HL-60 (cell line): ENCODE results near the gene CACNA1C.

Source experiments
- DNase-seq, 2 experiments: peaks; one replicate each; pipeline ENCODE4 v3.0.0-alpha.2; 2010 to 2020; ENCODE audit warnings: low read depth in 1 of 2, low spot score in 1 of 2
- H3K27ac ChIP-seq: fragments of 250-450 bp; sonication (Bioruptor Pico); replicated peaks from 2 replicates; pipeline ENCODE4 v1.5.1; 2020; ENCODE audit warnings: mild to moderate bottlenecking, moderate library complexity
- H3K27me3 ChIP-seq: fragments of 250-450 bp; sonication (Bioruptor Pico); 2 replicates; pipeline ENCODE4 v1.5.1; 2021; ENCODE audit warnings: mild to moderate bottlenecking, moderate library complexity; ENCODE audit not compliant: insufficient read depth, poor library complexity, severe bottlenecking
- H3K4me3 ChIP-seq: replicated peaks from 2 replicates; pipeline ENCODE4 v1.5.1; 2011; ENCODE audit warnings: mild to moderate bottlenecking, control low read depth, low read length; ENCODE audit not compliant: insufficient read depth
- GABPA ChIP-seq: IDR thresholded peaks from 2 replicates; pipeline ENCODE4 v1.6.1; 2012; ENCODE audit warnings: low read depth
- POLR2AphosphoS5 ChIP-seq: IDR thresholded peaks from 2 replicates; pipeline ENCODE4 v1.6.1; 2012; ENCODE audit warnings: low read depth
- SPI1 ChIP-seq: IDR thresholded peaks from 2 replicates; pipeline ENCODE4 v1.6.1; 2012; ENCODE audit warnings: low read depth, mild to moderate bottlenecking, borderline replicate concordance
- long read RNA-seq: library from polyadenylated mRNA; unstranded; transcript quantifications from one replicate; pipeline ENCODE4 v2.0.0, GENCODE V29; 2020
- TF ChIP-seq, protein P1 (sequence below): IDR thresholded peaks from one replicate; pipeline ENCODE4 v1.5.1; 2011; ENCODE audit warnings: low read length, control low read depth, inconsistent platforms; ENCODE audit not compliant: insufficient read depth
- TF ChIP-seq, protein P2 (sequence below): IDR thresholded peaks from 2 replicates; pipeline ENCODE4 v1.6.1; 2012; ENCODE audit warnings: low read depth; ENCODE audit not compliant: insufficient replicate concordance

CACNA1C gene
- long read RNA-seq, partial matches to known transcripts = 0 of 10 reads
- long read RNA-seq, other reads (novel, unspliced or antisense) = 10 of 10 reads

DNA sequence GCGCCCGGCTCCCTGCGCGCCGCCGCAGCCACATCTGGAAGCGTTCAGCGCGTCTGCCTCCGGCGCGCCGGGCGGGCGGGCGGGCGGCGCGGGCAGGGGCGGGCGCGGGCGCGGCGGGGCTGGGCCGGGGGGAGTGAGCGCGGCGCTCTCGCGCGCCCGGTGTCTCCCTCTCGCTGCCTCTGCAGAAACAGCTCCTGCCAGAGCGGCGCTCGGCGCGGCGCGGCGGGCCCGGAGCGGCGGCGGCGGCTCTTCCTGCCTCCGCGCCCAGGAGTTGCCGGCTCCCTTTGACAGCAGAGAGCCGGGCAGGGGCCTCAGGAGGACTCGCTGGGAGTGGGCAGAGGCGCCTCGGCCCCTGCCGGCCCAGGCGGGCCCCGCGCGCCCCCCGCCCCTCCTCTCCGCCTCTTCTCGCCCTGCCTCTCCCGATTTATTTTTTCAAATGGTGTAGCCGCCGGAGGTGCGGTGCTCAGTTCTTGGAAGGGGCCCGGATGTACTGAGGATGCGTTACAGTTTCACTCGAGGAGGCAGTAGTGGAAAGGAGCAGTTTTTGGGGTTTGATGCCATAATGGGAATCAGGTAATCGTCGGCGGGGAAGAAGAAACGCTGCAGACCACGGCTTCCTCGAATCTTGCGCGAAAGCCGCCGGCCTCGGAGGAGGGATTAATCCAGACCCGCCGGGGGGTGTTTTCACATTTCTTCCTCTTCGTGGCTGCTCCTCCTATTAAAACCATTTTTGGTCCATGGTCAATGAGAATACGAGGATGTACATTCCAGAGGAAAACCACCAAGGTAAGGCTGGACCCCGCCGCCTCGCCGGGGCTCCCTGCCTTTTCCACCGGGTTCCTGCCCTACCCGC is at the start of gene CACNA1C:
CACNA1C (plus strand) TSS at position 162 of the 853 bp plus-strand sequence; CDS start at position 738, 576 bp downstream.
- peak within 1 kb of the TSS; percentile 23 for H3K4me3 ChIP-seq
- TF ChIP-seq POLR2AphosphoS5 (no peak), GABPA (no peak), SPI1 (no peak)
- TF ChIP-seq, protein P1, sequence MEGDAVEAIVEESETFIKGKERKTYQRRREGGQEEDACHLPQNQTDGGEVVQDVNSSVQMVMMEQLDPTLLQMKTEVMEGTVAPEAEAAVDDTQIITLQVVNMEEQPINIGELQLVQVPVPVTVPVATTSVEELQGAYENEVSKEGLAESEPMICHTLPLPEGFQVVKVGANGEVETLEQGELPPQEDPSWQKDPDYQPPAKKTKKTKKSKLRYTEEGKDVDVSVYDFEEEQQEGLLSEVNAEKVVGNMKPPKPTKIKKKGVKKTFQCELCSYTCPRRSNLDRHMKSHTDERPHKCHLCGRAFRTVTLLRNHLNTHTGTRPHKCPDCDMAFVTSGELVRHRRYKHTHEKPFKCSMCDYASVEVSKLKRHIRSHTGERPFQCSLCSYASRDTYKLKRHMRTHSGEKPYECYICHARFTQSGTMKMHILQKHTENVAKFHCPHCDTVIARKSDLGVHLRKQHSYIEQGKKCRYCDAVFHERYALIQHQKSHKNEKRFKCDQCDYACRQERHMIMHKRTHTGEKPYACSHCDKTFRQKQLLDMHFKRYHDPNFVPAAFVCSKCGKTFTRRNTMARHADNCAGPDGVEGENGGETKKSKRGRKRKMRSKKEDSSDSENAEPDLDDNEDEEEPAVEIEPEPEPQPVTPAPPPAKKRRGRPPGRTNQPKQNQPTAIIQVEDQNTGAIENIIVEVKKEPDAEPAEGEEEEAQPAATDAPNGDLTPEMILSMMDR = no peak
- TF ChIP-seq, protein P2, sequence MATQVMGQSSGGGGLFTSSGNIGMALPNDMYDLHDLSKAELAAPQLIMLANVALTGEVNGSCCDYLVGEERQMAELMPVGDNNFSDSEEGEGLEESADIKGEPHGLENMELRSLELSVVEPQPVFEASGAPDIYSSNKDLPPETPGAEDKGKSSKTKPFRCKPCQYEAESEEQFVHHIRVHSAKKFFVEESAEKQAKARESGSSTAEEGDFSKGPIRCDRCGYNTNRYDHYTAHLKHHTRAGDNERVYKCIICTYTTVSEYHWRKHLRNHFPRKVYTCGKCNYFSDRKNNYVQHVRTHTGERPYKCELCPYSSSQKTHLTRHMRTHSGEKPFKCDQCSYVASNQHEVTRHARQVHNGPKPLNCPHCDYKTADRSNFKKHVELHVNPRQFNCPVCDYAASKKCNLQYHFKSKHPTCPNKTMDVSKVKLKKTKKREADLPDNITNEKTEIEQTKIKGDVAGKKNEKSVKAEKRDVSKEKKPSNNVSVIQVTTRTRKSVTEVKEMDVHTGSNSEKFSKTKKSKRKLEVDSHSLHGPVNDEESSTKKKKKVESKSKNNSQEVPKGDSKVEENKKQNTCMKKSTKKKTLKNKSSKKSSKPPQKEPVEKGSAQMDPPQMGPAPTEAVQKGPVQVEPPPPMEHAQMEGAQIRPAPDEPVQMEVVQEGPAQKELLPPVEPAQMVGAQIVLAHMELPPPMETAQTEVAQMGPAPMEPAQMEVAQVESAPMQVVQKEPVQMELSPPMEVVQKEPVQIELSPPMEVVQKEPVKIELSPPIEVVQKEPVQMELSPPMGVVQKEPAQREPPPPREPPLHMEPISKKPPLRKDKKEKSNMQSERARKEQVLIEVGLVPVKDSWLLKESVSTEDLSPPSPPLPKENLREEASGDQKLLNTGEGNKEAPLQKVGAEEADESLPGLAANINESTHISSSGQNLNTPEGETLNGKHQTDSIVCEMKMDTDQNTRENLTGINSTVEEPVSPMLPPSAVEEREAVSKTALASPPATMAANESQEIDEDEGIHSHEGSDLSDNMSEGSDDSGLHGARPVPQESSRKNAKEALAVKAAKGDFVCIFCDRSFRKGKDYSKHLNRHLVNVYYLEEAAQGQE = no peak
- H3K27ac ChIP-seq = no peak within 1 kb of the TSS
- peak in 1 of 2 experiments; percentile 26 for DNase-seq
- peaks cover 44% of the 10 kb centered on the region for H3K27me3 ChIP-seq

DNA sequence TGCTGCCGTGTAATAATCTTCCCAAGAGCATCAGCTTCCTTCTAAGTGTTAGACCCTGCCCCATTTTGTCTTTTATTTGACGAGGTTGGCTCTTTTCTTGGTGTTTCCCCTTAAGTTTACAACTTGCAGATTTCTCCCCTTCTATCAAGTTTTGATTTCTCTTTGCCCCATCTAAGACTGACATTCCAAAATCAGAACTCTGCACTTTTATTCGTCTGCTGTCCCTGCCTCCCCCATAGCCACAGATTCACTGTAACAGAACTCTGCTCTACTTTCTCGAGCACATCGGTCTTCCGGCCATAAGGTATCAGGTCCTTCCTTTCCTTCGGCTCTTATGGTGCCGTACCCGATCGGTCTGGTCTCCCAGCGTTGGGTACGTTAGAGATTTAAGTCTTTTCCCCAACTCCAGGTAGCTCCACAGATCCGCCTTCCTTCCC is 49.1 kb upstream of the CACNA1C start:
- Histone ChIP-seq H3K27ac (peak overlapping the region; percentile 79), H3K27me3 (no peaks in the 10 kb centered on the region), H3K4me3 (peak overlapping the region; percentile 99)
- no peak for TF ChIP-seq SPI1
- TF ChIP-seq, protein P1 = no peak
- no peak for TF ChIP-seq GABPA
- TF ChIP-seq, protein P2 = no peak
- no peak for TF ChIP-seq POLR2AphosphoS5
- DNase-seq = no peak

DNA sequence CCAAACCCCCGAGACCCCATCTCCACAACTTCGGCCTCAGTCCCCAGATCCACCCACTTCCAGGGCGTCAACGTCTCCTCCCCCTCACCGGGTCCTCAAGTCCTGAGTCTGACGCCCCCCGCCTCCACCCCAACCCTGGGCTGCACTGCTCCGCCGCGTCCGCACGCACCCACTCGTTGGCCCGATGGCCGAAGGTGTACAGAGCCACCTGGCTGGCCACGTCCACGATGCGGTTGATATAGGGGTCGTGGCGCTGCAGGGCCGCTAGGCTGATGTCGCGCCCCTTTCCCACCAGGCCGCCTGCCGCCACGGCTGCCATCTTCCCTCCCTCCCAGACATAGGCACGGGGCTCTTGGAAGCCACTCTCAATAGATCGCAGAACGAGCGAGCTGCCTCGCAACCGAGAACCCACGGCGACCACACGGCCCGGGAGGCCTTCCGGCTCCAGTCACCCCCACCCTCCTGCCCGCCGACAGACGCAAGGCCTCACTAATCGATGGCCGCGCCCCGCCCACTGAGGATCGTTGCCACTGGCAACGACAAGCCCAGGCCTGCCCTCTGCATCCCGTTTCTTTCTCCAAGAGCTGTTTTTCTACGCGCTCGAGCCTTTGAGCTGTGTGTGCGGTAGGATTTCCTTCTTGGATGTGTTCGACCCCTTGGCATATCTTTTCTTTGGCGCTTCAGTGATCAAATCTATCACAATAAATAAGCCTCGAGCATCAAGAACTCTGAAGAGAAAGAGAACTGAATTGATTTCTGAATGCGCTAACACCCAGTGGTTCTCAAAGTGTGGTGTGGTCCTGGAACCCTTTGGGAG is 48.5 kb upstream of the CACNA1C start, which contains the start of gene DCP1B:
DCP1B (minus strand) TSS at position 345 of the 817 bp plus-strand sequence; CDS start at position 319, 26 bp downstream.
- Histone ChIP-seq H3K4me3 (peak within 1 kb of the TSS; percentile 99), H3K27me3 (no peaks in the 10 kb centered on the region), H3K27ac (peak within 1 kb of the TSS; percentile 79)
- DNase-seq = peak; percentile 90 to 98
- TF ChIP-seq POLR2AphosphoS5 = peak; percentile 92
- no peak for TF ChIP-seq GABPA
- TF ChIP-seq, protein P2 = peak; percentile 29
- TF ChIP-seq, protein P1 = no peak
- no peak; the same call in 1 of the 2 replicates for TF ChIP-seq SPI1
